ENCODE results near the gene RB1. TPM values are rescaled to one million over a fixed set of nuclear protein-coding genes. Genes with fewer than 3 reads are reported as not detected.

The RB1 gene
- total and polyA plus RNA-seq, 8 donors = 9.3 to 53.6 (median 20.6) TPM

GRCh38 chr13:48506092-48506701 lies 202.6 kb downstream of the RB1 start:
- peaks cover 0 to 22% (median 5%) of the 10 kb centered on the region in 4 donors for H3K4me1 ChIP-seq
- whole genome bisulfite sequencing, 5 donors = 77 to 84% (median 81%) methylated on average over 14 of the region's 14 CpGs
- H3K4me3 ChIP-seq = no peak overlapping the region
- no peaks in the 10 kb centered on the region for H3K9me3 ChIP-seq
- TF ChIP-seq CTCF (IDR thresholded peaks at IDR 0.05) (no peak), POLR2A (IDR thresholded peaks at IDR 0.05) (no peak), POLR2AphosphoS5 (IDR thresholded peaks at IDR 0.05) (no peak), EP300 (IDR thresholded peaks at IDR 0.05) (no peak)
- no peak for DNase-seq
- peak overlapping the region; percentile 11 to 82 (median 64) for H3K27ac ChIP-seq
- H3K36me3 ChIP-seq = peaks cover 0 to 37% (median 16%) of the 10 kb centered on the region in 4 donors
- intact Hi-C loops (cut with DNase I; ENCODE audit: low total_unique reads) = no loop called here
- H3K27me3 ChIP-seq = no peaks in the 10 kb centered on the region

- TF ChIP-seq CTCF (IDR thresholded peaks at IDR 0.05) = no peak
- no peak for TF ChIP-seq EP300 (IDR thresholded peaks at IDR 0.05)
- TF ChIP-seq POLR2A (IDR thresholded peaks at IDR 0.05) = no peak
- no peak for TF ChIP-seq POLR2AphosphoS5 (IDR thresholded peaks at IDR 0.05)
- peak overlapping the region in 4 of 5 donors; percentile 50 to 82 (median 70) for H3K27ac ChIP-seq
- intact Hi-C loops (cut with DNase I; ENCODE audit: low total_unique reads) = no loop called here
These were observed 203.5 kb downstream of the RB1 start for GRCh38 chr13:48507021-48507420.

GRCh38 chr13:48508011-48508410 lies 204.5 kb downstream of the RB1 start:
- 82 to 95% (median 94%) methylated on average over 6 of the region's 6 CpGs for WGBS, 5 donors

More at GRCh38 chr13:48507021-48507420, 203.5 kb downstream of the RB1 start:
- Histone ChIP-seq H3K4me1 (peaks cover 0 to 22% (median 5%) of the 10 kb centered on the region in 4 donors), H3K36me3 (peaks cover 0 to 35% (median 20%) of the 10 kb centered on the region in 4 donors), H3K9me3 (no peaks in the 10 kb centered on the region), H3K27me3 (no peaks in the 10 kb centered on the region), H3K4me3 (no peak overlapping the region)
- no peak for DNase-seq
- WGBS, 5 donors = 84 to 95% (median 91%) methylated on average over 10 of the region's 10 CpGs

GRCh38 chr13:48510698-48511097 lies 207.1 kb downstream of the RB1 start:
- 83 to 93% (median 93%) methylated on average over 5 of the region's 5 CpGs for WGBS, 5 donors
- H3K9me3 ChIP-seq = no peaks in the 10 kb centered on the region
- DNase-seq = no peak
- intact Hi-C loops (cut with DNase I; ENCODE audit: low total_unique reads) = no loop called here
- peaks cover 0 to 14% (median 0%) of the 10 kb centered on the region in 4 donors for H3K4me1 ChIP-seq
- peaks cover 0 to 41% (median 30%) of the 10 kb centered on the region in 4 donors for H3K36me3 ChIP-seq
- no peak overlapping the region for H3K27ac ChIP-seq
- no peaks in the 10 kb centered on the region for H3K27me3 ChIP-seq
- no peak for TF ChIP-seq CTCF (IDR thresholded peaks at IDR 0.05)
- TF ChIP-seq POLR2AphosphoS5 (IDR thresholded peaks at IDR 0.05) = no peak
- H3K4me3 ChIP-seq = no peak overlapping the region

More at GRCh38 chr13:48508011-48508410, 204.5 kb downstream of the RB1 start:
- no peak overlapping the region for H3K4me3 ChIP-seq
- intact Hi-C loops (cut with DNase I; ENCODE audit: low total_unique reads) = no loop called here
- H3K4me1 ChIP-seq = peaks cover 0 to 22% (median 5%) of the 10 kb centered on the region in 4 donors
- no peaks in the 10 kb centered on the region for H3K9me3 ChIP-seq
- H3K27ac ChIP-seq = no peak overlapping the region
- H3K36me3 ChIP-seq = peaks cover 0 to 35% (median 27%) of the 10 kb centered on the region in 4 donors
- TF ChIP-seq POLR2AphosphoS5 (IDR thresholded peaks at IDR 0.05) (no peak), POLR2A (IDR thresholded peaks at IDR 0.05) (no peak), CTCF (IDR thresholded peaks at IDR 0.05) (no peak), EP300 (IDR thresholded peaks at IDR 0.05) (no peak)
- DNase-seq = no peak
- no peaks in the 10 kb centered on the region for H3K27me3 ChIP-seq
